HL-60 (cell line): ENCODE measurements around the gene ENGASE.

Experiments
- DNase-seq, 2 experiments: peaks; one replicate each; pipeline ENCODE4 v3.0.0-alpha.2; 2010 to 2020; ENCODE audit warnings: low read depth in 1 of 2, low spot score in 1 of 2
- H3K27ac ChIP-seq: fragments of 250-450 bp; sonication (Bioruptor Pico); replicated peaks from 2 replicates; pipeline ENCODE4 v1.5.1; 2020; ENCODE audit warnings: mild to moderate bottlenecking, moderate library complexity
- H3K27me3 ChIP-seq: fragments of 250-450 bp; sonication (Bioruptor Pico); 2 replicates; pipeline ENCODE4 v1.5.1; 2021; ENCODE audit warnings: mild to moderate bottlenecking, moderate library complexity; ENCODE audit not compliant: insufficient read depth, poor library complexity, severe bottlenecking
- H3K4me3 ChIP-seq: replicated peaks from 2 replicates; pipeline ENCODE4 v1.5.1; 2011; ENCODE audit warnings: mild to moderate bottlenecking, control low read depth, low read length; ENCODE audit not compliant: insufficient read depth
- GABPA ChIP-seq: IDR thresholded peaks from 2 replicates; pipeline ENCODE4 v1.6.1; 2012; ENCODE audit warnings: low read depth
- POLR2AphosphoS5 ChIP-seq: IDR thresholded peaks from 2 replicates; pipeline ENCODE4 v1.6.1; 2012; ENCODE audit warnings: low read depth
- SPI1 ChIP-seq: IDR thresholded peaks from 2 replicates; pipeline ENCODE4 v1.6.1; 2012; ENCODE audit warnings: low read depth, mild to moderate bottlenecking, borderline replicate concordance
- TF ChIP-seq, protein P1 (sequence below): IDR thresholded peaks from one replicate; pipeline ENCODE4 v1.5.1; 2011; ENCODE audit warnings: low read length, control low read depth, inconsistent platforms; ENCODE audit not compliant: insufficient read depth
- TF ChIP-seq, protein P2 (sequence below): IDR thresholded peaks from 2 replicates; pipeline ENCODE4 v1.6.1; 2012; ENCODE audit warnings: low read depth; ENCODE audit not compliant: insufficient replicate concordance

The ENGASE gene

DNA sequence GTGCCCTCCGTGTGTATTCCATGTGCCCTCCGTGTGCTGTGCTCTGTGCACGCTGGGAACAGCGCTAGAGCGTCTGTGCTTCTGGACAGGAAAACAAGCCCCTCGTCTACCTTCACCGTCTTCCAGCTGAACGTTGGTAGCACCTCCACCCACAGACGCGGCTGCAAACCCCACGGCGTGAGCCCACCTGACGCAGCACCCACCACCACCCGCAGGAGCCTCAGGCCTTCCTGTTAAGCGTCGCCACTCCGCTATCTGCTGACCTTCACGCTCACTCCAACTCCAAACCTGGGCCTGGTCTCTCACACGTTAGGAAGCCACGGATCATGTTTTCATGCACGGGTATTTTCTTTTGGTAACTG is 56.6 kb downstream of the ENGASE start:
- H3K27me3 ChIP-seq = peaks cover 5% of the 10 kb centered on the region
- no peak overlapping the region for H3K27ac ChIP-seq
- DNase-seq = no peak
- H3K4me3 ChIP-seq = no peak overlapping the region
- no peak for TF ChIP-seq SPI1
- no peak for TF ChIP-seq POLR2AphosphoS5
- TF ChIP-seq GABPA = no peak
- TF ChIP-seq, protein P1, sequence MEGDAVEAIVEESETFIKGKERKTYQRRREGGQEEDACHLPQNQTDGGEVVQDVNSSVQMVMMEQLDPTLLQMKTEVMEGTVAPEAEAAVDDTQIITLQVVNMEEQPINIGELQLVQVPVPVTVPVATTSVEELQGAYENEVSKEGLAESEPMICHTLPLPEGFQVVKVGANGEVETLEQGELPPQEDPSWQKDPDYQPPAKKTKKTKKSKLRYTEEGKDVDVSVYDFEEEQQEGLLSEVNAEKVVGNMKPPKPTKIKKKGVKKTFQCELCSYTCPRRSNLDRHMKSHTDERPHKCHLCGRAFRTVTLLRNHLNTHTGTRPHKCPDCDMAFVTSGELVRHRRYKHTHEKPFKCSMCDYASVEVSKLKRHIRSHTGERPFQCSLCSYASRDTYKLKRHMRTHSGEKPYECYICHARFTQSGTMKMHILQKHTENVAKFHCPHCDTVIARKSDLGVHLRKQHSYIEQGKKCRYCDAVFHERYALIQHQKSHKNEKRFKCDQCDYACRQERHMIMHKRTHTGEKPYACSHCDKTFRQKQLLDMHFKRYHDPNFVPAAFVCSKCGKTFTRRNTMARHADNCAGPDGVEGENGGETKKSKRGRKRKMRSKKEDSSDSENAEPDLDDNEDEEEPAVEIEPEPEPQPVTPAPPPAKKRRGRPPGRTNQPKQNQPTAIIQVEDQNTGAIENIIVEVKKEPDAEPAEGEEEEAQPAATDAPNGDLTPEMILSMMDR = no peak
- TF ChIP-seq, protein P2, sequence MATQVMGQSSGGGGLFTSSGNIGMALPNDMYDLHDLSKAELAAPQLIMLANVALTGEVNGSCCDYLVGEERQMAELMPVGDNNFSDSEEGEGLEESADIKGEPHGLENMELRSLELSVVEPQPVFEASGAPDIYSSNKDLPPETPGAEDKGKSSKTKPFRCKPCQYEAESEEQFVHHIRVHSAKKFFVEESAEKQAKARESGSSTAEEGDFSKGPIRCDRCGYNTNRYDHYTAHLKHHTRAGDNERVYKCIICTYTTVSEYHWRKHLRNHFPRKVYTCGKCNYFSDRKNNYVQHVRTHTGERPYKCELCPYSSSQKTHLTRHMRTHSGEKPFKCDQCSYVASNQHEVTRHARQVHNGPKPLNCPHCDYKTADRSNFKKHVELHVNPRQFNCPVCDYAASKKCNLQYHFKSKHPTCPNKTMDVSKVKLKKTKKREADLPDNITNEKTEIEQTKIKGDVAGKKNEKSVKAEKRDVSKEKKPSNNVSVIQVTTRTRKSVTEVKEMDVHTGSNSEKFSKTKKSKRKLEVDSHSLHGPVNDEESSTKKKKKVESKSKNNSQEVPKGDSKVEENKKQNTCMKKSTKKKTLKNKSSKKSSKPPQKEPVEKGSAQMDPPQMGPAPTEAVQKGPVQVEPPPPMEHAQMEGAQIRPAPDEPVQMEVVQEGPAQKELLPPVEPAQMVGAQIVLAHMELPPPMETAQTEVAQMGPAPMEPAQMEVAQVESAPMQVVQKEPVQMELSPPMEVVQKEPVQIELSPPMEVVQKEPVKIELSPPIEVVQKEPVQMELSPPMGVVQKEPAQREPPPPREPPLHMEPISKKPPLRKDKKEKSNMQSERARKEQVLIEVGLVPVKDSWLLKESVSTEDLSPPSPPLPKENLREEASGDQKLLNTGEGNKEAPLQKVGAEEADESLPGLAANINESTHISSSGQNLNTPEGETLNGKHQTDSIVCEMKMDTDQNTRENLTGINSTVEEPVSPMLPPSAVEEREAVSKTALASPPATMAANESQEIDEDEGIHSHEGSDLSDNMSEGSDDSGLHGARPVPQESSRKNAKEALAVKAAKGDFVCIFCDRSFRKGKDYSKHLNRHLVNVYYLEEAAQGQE = no peak

DNA sequence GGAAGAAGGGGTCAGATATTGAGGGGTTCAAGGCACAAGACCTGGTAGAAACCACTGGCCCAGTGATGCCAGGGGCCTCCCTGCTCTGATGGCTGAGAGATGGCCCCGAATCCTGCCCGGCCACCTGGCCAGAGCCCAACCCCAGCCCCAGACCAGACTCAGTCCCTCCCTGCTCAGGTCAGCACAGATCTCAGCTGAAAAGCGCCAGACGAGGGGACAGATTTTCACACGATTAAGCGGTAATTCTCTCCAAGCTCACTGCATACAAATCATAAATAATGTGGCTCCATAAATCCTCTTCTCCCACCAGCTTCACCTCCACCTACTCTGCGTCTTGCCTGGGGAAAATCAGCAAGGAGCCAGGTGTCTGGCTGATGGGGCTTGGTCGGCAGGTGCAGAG is 57.1 kb downstream of the ENGASE start:
- H3K27me3 ChIP-seq = peaks cover 9% of the 10 kb centered on the region
- no peak for DNase-seq
- H3K27ac ChIP-seq = no peak overlapping the region
- H3K4me3 ChIP-seq = no peak overlapping the region
- TF ChIP-seq, protein P1 = no peak
- TF ChIP-seq SPI1 (no peak), POLR2AphosphoS5 (no peak), GABPA (no peak)
- TF ChIP-seq, protein P2 = no peak

DNA sequence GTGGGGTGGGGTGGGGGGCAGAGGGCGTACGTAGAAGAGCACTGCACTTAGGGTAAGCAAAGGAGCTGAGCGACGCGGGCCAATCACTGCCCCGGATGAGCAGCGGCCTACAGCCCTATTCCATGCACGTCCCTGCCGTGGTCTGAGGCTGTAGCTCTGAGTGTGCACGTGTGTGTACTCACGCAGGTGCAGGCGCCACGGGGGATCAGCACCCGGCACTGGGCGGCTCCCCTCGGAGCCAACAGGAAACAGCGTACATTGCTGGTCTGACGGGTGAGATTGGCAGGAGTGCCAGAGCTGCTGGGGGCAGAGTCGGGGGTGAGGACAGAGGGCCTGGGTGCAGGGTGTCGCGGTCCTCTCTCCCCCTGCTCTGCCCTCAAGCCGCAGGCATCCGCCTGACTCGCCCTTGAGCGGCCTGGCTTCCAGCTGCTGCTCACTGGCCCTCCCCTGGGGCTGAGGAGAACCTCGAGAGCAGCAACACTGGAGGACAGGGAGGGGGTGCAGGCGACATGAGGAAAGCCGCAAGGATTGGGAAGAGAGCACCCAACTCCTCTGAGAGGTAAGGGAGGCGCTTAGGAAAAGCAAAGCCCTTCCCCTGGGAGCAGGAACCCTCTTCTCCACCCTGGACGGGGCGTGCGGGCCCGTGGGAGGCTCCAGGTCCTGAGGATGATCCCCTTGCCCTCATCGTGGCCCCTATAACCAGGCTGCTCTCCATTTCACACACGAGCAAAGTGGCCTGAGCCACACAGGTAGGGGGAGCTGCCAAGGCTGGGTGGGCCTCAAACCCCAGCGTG is 57.8 kb downstream of the ENGASE start:
- Histone ChIP-seq H3K27ac (no peak overlapping the region), H3K4me3 (no peak overlapping the region), H3K27me3 (peaks cover 13% of the 10 kb centered on the region)
- DNase-seq = no peak
- TF ChIP-seq, protein P1 = no peak
- no peak for TF ChIP-seq GABPA
- TF ChIP-seq, protein P2 = no peak
- no peak for TF ChIP-seq POLR2AphosphoS5
- TF ChIP-seq SPI1 = no peak
